ENCODE results near the gene NANP. TPM values are rescaled to one million over a fixed set of nuclear protein-coding genes. Genes with fewer than 3 reads are reported as not detected.

NANP gene
- total RNA-seq, 1 donor from 2014 or later: 5.4 TPM

- no peaks in the 10 kb centered on the region for H3K4me1 ChIP-seq
- H3K9me3 ChIP-seq: no peaks in the 10 kb centered on the region
- no peak for TF ChIP-seq CTCF (IDR thresholded peaks at IDR 0.05)
- intact Hi-C loops (cut with DNase I): no loop called here
- H3K27me3 ChIP-seq (ENCODE audit: low read depth): no peaks in the 10 kb centered on the region
- DNase-seq (no peak), ATAC-seq (no peak)
- H3K27ac ChIP-seq: no peak overlapping the region
- H3K36me3 ChIP-seq: peaks cover 9% of the 10 kb centered on the region
- no peak overlapping the region for H3K4me3 ChIP-seq
Measured at GRCh38 chr20:25629816-25630499, 6.1 kb upstream of the NANP start.

- H3K9me3 ChIP-seq: no peaks in the 10 kb centered on the region
- intact Hi-C loops (cut with DNase I): no loop called here
- no peak overlapping the region for H3K27ac ChIP-seq
- H3K36me3 ChIP-seq: no peaks in the 10 kb centered on the region
- no peaks in the 10 kb centered on the region for H3K27me3 ChIP-seq (ENCODE audit: low read depth)
- no peak for DNase-seq
- H3K4me1 ChIP-seq: peaks cover 11% of the 10 kb centered on the region
- ATAC-seq: no peak
- TF ChIP-seq CTCF (IDR thresholded peaks at IDR 0.05): no peak
- no peak overlapping the region for H3K4me3 ChIP-seq
Measured at GRCh38 chr20:25626779-25627178, 3.0 kb upstream of the NANP start.

- TF ChIP-seq CTCF (IDR thresholded peaks at IDR 0.05): no peak
Measured at GRCh38 chr20:25624500-25624939, 706 bp upstream of the NANP start.

GRCh38 chr20:25623225-25623735 is 534 bp downstream of the NANP start:
- peaks cover 17% of the 10 kb centered on the region for H3K4me1 ChIP-seq

More at GRCh38 chr20:25624500-25624939, 706 bp upstream of the NANP start:
- intact Hi-C loops (cut with DNase I): no loop called here
- peak overlapping the region; percentile 96 for H3K27ac ChIP-seq
- H3K4me1 ChIP-seq: peaks cover 15% of the 10 kb centered on the region
- H3K27me3 ChIP-seq (ENCODE audit: low read depth): no peaks in the 10 kb centered on the region
- DNase-seq: no peak
- no peaks in the 10 kb centered on the region for H3K36me3 ChIP-seq
- no peaks in the 10 kb centered on the region for H3K9me3 ChIP-seq
- H3K4me3 ChIP-seq: peak overlapping the region; percentile 84
- no peak for ATAC-seq

More at GRCh38 chr20:25623225-25623735, 534 bp downstream of the NANP start:
- TF ChIP-seq CTCF (IDR thresholded peaks at IDR 0.05): no peak
- Histone ChIP-seq H3K36me3 (no peaks in the 10 kb centered on the region), H3K4me3 (peak overlapping the region; percentile 84), H3K27me3 (ENCODE audit: low read depth) (no peaks in the 10 kb centered on the region), H3K27ac (peak overlapping the region; percentile 96), H3K9me3 (no peaks in the 10 kb centered on the region)
- ATAC-seq: peak; percentile 60 to 62
- intact Hi-C loops (cut with DNase I): no loop called here
- peak; percentile 64 for DNase-seq
